GM19463 (cell line): ENCODE measurements around the gene PPIP5K1.

Source experiments
- ATAC-seq: cut with Tn5 transposase; IDR thresholded peaks from one replicate; pipeline ENCODE4 v1.9.1; 2021; ENCODE audit warnings: mild to moderate bottlenecking, moderate library complexity; ENCODE audit not compliant: unreplicated experiment

The PPIP5K1 gene

GRCh38 chr15:43519196-43519595, 70.8 kb downstream of the PPIP5K1 start:
- no peak for ATAC-seq

DNA sequence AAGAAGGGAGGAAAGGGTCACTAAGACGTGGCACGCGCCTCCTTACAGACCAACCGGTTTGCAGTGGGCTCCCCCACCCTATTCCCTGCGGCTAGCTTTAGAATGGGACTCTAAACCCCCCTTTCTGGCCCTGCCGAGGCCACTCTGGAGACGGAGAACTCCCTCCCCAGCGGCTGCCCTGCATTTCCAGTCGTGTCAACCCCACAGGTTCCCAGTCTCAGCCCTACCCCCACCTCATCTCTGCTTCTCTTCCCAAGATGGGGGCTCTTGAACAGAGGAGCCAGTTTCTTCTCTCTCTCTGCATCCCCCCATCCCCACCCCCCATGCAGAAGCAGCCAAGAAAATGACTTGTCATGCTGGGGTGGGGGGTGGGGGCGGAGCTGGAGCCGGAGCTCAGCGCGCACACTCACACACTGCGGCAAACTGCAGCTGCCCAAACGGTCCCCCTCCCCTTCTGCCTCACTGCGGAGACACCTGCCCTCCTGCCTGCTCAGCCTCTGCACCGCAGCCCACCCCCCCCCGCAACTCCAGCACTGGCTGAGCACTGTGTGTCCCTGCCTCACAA, 71.7 kb downstream of the PPIP5K1 start:
- no peak for ATAC-seq

DNA sequence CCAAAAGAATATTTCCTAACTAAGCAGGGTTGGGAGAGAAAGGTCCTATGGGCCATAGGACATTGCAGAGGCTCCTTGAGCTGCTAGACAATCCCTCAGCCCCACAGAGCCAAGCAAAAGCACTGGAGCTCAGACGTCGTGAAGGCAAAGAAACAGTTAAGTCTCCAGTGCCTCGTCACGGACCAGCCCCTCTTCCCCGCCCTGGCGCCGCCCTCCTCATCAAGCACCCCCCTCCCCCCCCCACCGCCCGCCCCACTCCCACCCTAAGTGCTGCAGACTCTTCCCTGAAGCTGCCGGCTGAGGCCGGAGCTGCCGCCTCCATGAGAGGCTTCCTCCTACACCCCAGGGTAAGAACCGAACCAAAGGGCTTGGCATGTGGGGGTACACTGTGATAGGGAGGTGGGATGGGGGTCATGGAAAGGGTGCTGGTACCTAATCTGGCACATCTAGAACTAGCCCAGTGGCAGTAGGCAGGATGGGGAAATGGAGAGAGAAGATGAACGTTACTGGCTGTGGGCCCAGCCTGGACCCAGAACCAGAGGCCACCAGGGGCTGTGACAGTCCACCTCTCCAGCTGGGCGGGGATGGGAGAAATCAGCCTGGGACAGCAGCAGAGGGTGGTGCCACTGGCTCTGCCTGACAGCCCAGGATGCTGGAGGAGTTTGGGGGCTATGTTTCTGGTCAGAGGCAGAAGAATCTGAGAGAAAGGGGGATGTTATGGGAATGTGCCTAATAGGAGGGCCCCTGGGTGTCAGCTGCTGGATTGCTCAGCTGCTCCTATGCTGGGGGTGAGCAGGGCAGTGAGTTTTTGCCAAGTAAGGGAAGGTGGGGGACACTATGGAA, 72.4 kb downstream of the PPIP5K1 start, which contains the start of gene MAP1A:
Gene MAP1A, plus strand, starts transcription at position 255 of the 843 bp plus-strand sequence. CDS start 3,866 bp downstream, outside the sequence.
- ATAC-seq, result no peak

GRCh38 chr15:43516801-43517353, 73.1 kb downstream of the PPIP5K1 start:
- ATAC-seq, result no peak

- ATAC-seq, result no peak
Observed at GRCh38 chr15:43516185-43516584, 73.8 kb downstream of the PPIP5K1 start.

GRCh38 chr15:43515741-43516140, 74.3 kb downstream of the PPIP5K1 start:
- ATAC-seq, result no peak

DNA sequence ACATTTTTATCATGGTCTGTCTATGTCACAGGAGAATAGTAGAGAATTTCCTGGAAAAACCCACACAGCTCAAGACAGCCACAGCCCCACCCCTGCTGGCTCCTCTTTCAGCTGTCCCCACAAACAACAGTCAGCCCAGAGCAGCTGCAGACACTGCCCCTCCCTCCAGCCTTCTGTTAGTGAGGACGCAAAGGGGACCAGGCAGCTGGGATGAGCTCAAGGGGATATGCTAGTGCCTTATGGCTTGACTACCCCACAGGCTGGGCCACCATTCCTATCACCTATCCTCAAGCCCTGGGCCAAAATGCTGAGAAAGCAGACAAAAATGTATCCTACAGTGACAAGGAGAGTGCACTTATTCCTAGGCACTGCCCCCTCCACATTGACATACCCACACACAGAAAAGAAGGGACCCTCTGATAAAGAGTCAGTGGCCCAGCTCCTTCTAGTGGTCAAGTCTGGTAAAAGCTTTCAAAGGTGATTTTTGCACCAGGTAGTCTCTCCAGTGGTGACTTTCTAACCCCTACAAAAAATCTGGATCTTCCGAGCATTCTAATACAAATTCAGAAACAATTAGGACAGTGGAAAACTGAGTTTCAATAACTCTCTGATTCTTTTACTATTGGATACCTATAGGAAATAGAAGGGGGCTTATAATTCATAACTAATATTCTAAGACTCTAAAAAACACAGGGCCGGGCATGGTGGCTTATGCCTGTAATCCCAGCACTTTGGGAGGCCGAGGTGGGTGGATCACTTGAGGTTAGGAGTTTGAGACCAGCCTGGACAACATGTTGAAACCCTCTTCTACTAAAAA, 75.6 kb downstream of the PPIP5K1 start:
- ATAC-seq, result no peak

DNA sequence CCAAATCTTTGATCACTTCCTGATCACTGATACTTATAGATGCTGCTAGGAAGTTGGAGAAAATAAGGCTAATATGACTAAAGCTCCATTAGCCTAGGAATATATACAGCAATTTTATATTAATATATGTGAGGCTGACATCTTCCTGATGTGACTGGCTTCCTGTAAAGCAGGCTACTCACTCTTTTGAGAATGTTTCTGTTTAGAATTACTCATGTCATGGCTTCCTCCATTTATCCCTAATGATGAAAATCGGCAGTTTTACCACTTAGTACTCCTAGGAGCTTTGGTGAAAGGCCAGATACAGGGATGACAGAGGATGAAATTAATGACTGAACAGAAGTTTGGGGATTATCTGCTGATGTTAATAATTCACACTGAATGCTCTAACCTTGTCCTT, 76.5 kb downstream of the PPIP5K1 start:
- no peak for ATAC-seq

GRCh38 chr15:43511012-43511885, 78.8 kb downstream of the PPIP5K1 start:
- ATAC-seq, result no peak

DNA sequence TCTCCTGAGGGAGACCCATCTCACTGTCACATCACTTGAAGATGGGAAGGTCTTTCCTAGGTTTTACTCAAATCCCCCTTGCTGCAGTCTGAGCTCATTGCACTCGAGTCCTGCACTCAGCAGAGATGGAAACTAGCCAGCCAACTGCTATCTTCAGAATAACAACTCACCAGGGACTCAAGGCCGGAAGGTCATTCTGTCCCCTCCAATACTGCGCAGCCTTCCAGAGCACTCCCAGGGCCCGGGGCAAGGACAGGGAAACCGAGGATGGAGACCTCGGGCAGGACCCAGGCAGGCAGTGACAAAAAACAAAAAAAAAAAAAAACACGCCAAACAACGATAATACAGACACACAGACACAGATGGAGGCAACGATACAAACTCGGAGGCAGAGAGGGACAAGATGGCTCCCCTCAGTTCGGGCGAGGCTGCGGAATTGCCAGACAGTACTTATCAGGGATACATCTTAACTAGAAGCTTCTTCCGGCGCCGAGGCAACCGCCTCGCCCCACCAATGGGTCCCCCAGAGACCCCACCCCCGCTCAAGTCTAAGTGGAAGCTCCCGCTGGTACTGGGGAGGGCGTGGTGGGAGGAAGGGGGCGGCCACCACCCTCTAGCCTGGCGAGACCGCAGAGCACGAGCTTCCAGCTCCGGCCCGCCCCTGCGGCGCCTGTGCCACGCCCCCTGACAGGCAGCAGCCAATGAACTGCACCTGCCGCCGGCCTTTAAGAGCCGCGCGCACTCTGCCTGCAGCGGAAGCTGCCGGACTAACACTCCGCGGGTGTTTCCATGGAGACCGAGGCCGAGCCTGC, 79.6 kb downstream of the PPIP5K1 start:
- peak; percentile 96 for ATAC-seq

DNA sequence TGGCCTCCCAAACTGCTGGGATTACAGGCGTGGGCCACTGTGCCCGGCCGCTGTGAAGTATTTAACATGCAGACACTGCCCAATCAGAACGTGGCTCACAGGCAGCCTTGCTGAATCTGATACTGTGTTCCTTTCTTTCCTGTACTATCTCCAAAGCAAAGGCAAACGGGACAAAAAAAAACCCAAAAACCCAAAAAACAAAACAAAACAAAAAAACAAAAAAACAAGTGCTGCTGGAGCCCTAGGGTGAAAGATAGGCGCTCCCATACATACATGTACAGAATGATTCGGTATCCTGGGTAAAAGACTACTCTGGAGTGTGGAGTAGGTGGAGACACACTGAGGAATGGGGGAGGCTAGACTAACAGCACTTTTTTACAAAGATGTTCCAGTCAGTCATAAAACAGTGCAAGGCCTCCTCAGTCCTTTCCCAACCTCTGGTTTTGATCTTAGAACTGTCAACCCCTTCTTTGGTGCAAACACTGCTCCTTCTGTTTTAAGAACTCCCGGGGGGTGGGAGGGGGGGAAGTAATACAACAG, 80.3 kb downstream of the PPIP5K1 start:
- no peak for ATAC-seq

DNA sequence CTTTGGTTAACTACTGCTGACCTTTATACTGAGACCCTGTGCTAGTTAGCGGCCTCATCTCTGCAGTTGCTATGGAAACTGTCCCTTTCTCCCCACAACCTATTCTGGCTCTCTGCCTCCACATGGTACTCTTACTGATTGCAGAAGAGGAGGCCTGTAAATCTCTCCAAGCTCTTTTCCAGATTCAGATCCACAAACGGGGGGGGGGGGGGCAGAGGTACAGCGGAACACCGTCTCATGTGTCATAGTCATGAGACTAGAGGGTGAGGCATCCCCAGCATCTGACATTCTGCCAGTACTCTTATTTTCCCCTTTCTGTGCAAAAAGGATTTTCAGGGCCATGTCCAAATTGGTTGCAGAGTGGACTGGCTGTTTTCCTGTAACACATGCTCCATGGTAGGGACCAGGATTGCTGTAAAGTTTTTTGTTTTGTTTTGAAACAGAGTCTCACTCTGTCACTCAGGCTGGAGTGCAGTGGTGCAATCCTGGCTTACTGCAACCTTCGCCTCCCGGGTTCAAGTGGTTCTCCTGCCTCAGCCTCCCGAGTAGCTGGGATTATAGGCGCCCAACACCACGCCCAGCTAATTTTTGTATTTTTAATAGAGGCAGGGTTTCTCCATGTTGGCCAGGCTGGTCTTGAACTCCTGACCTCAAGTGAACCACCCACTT, 80.9 kb downstream of the PPIP5K1 start:
- no peak for ATAC-seq

GRCh38 chr15:43508421-43508820, 81.6 kb downstream of the PPIP5K1 start:
- ATAC-seq, result no peak

- no peak for ATAC-seq
Observed at GRCh38 chr15:43505738-43506137, 84.3 kb downstream of the PPIP5K1 start.

DNA sequence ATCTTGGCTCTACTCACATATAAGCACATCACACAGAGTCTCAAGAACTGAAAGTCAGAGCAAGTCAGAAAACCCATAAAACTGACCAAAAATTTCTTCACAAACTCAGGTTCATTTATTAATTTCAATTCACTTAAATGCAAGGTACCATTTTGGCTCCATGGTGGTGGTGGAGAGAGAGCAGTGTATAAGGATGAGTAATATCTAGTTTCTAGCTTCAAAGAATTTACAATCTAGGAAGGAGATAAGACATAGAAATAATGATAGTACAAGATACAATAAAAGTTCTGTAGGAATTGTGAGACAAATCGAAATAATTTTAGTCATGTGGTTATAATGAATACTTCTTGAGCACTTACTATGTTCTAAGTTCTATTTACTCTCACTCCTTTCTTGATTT, 90.4 kb downstream of the PPIP5K1 start:
- no peak for ATAC-seq

DNA sequence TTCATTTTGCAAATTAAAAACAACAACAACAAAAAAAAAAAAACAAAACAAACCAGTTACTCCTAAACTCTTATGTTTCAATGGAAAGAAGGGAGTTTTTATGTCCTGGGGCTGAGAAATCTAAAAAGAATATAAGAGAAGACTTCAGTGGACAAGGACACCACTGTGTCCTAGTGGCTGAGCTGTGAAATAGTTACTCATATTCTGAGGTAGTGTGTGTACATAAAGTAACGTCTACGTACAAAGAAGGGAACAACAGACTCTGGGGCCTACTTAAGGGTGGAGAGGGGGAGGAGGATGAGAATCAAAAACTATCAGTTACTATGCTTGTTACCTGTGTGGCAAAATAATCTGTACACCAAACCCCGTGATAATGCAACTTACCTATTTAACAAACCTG, 91.0 kb downstream of the PPIP5K1 start:
- no peak for ATAC-seq

DNA sequence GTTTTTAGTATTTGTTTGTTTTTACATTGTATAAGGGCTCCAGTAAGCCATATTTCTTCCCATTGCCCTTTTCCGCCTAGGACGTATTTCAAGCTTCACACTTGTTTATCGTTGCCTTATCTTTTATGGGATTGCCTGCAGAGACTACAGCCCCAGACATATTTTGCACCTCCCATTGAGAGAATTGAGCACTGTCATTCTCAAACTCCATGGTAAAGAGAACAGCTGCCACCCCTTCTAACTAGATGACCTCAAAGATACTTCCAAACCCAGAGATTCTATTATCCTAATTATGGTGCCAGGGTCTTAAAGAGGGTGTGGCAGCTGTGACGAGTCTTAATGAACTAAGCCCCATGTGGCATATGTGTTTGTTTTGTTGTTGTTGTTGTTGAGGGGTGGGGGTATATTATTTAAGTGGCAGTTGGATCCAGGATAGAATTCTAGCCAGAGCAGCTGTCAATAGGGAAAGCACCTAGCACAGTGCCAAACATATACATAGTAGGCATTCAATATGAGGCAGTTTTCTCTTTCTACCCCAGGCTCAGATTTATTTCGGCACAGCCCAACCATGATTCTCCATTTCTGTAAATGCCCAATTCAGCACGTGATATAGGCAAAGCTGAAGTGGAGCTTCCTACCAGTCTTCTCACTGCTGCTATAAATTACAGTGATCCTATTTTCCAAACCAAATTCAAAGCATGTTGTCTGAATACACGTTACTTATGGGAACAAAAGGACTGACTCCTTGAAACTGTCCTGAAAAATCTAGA, 96.1 kb downstream of the PPIP5K1 start:
- no peak for ATAC-seq
